ENCODE data around the gene PFN3.
A peak's percentile ranks its signal among the peaks of the same experiment; 100 is the strongest.
"Not testable (repeated sequence)": the region's sequence is repeated elsewhere in the genome, so short reads cannot be mapped to it uniquely, and the experiment has no call there.

Gene PFN3

GRCh38 chr5:177365845-177366527 lies 34.5 kb downstream of the PFN3 start:
- no peak overlapping the region for H3K4me3 ChIP-seq
- peak overlapping the region; percentile 42 to 89 for H3K27ac ChIP-seq
- TF ChIP-seq CTCF (IDR thresholded peaks at IDR 0.05), result no peak
- no peak for DNase-seq (ENCODE audit: low spot score)

GRCh38 chr5:177364159-177364962 lies 36.1 kb downstream of the PFN3 start:
- no peak overlapping the region for H3K4me3 ChIP-seq
- DNase-seq (ENCODE audit: low spot score), result no peak
- no peak overlapping the region for H3K27ac ChIP-seq
- TF ChIP-seq CTCF (IDR thresholded peaks at IDR 0.05), result no peak

- DNase-seq (ENCODE audit: low spot score), result no peak
- Histone ChIP-seq H3K4me3 (peak overlapping the region; percentile 64), H3K27ac (no peak overlapping the region)
- no peak for TF ChIP-seq CTCF (IDR thresholded peaks at IDR 0.05)
Measured at GRCh38 chr5:177363565-177363964, 36.9 kb downstream of the PFN3 start.

- DNase-seq (ENCODE audit: low spot score), result no peak
- no peak for TF ChIP-seq CTCF (IDR thresholded peaks at IDR 0.05)
- peak overlapping the region; percentile 64 for H3K4me3 ChIP-seq
- H3K27ac ChIP-seq, result peak overlapping the region in 1 of 2 donors; percentile 1
Measured at GRCh38 chr5:177362610-177363507, 37.6 kb downstream of the PFN3 start.

- no peak overlapping the region for H3K27ac ChIP-seq
- TF ChIP-seq CTCF (IDR thresholded peaks at IDR 0.05), result no peak
- DNase-seq (ENCODE audit: low spot score), result no peak
- H3K4me3 ChIP-seq, result no peak overlapping the region
Measured at GRCh38 chr5:177362292-177362609, 38.2 kb downstream of the PFN3 start.

- Histone ChIP-seq H3K27ac (no peak overlapping the region), H3K4me3 (no peak overlapping the region)
- no peak for TF ChIP-seq CTCF (IDR thresholded peaks at IDR 0.05)
- DNase-seq (ENCODE audit: low spot score), result no peak
Measured at GRCh38 chr5:177361418-177362291, 38.8 kb downstream of the PFN3 start.

- not testable (repeated sequence) for H3K27ac ChIP-seq; H3K4me3 ChIP-seq; DNase-seq (ENCODE audit: low spot score)
Measured at GRCh38 chr5:177360740-177361139, 39.7 kb downstream of the PFN3 start.

Data from coronary artery (tissue), 2 donors.